HEK293 (cell line): ENCODE measurements around the gene UBE2D4.

Experiments
- CTCF ChIA-PET: fragments of 350-600 bp; formaldehyde crosslinking; extraction: SDS; loops from one replicate; lab custom pipeline; 2021; ENCODE audit warnings: antibody characterized with exemption; lab: Yijun Ruan, JAX
- POLR2A ChIA-PET: fragments of 300-600 bp; formaldehyde crosslinking; extraction: SDS; loops from one replicate; lab custom pipeline; 2020; ENCODE audit warnings: antibody characterized with exemption, inconsistent platforms; lab: Yijun Ruan, JAX
- H3K27ac ChIP-seq: fragments of 200-500 bp; sonication (Bioruptor generic); 2 replicates; pipeline ENCODE4 v1.5.1; 2014; ENCODE audit warnings: low read depth, low read length, control low read depth, inconsistent platforms; ENCODE audit errors: extremely low read depth
- H3K36me3 ChIP-seq, 2 experiments: fragments of 200-500 bp in 1 of 2; sonication (Bioruptor generic) in 1 of 2; 1 replicate in 1 of 2; 2 replicates in 1 of 2; pipeline ENCODE4 v1.5.1; 2014 to 2017; ENCODE audit warnings: inconsistent platforms in 2 of 2, low read length in 2 of 2; ENCODE audit not compliant: control insufficient read depth in 2 of 2, insufficient read depth in 1 of 2
- H3K4me1 ChIP-seq: fragments of 200-500 bp; sonication (Bioruptor generic); 2 replicates; pipeline ENCODE4 v1.5.1; 2014; ENCODE audit warnings: mild to moderate bottlenecking, low read length, inconsistent platforms; ENCODE audit not compliant: control insufficient read depth, insufficient read depth
- H3K4me3 ChIP-seq: 2 replicates; pipeline ENCODE4 v1.5.1; 2011; ENCODE audit warnings: low read depth, mild to moderate bottlenecking, control low read depth, low read length, moderate library complexity
- H3K9me3 ChIP-seq: fragments of 200-500 bp; sonication (Bioruptor generic); 2 replicates; pipeline ENCODE4 v1.5.1; 2014; ENCODE audit warnings: low read depth, low read length, inconsistent platforms; ENCODE audit not compliant: control insufficient read depth, insufficient read depth
- CTCF ChIP-seq: fragments of 450-650 bp; formaldehyde crosslinking; IDR thresholded peaks from 2 replicates; pipeline ENCODE4 v1.5.1; 2016; ENCODE audit warnings: missing biosample characterization, missing genetic modification characterization
- SALL2 ChIP-seq: fragments of 450-650 bp; formaldehyde crosslinking; IDR thresholded peaks from 2 replicates; pipeline ENCODE4 v1.5.0; 2017; ENCODE audit warnings: missing biosample characterization, mild to moderate bottlenecking, missing genetic modification characterization, borderline replicate concordance
- SETDB1 ChIP-seq: IDR thresholded peaks from one replicate; pipeline ENCODE4 v1.6.1; 2017; ENCODE audit warnings: mild to moderate bottlenecking, low read length, moderate library complexity, mixed read lengths; ENCODE audit not compliant: insufficient read length
- ZBTB17 ChIP-seq: fragments of 450-650 bp; formaldehyde crosslinking; IDR thresholded peaks from 2 replicates; pipeline ENCODE4 v1.5.1; 2016; ENCODE audit warnings: missing biosample characterization, missing genetic modification characterization
- ZBTB21 ChIP-seq: fragments of 450-650 bp; formaldehyde crosslinking; IDR thresholded peaks from 2 replicates; pipeline ENCODE4 v1.5.1; 2017; ENCODE audit warnings: missing biosample characterization, missing genetic modification characterization
- ZBTB26 ChIP-seq: fragments of 450-650 bp; formaldehyde crosslinking; optimal IDR thresholded peaks from 2 replicates; pipeline ENCODE3; 2016; ENCODE audit warnings: missing biosample characterization, mild to moderate bottlenecking, missing genetic modification characterization
- ZBTB8A ChIP-seq: fragments of 450-650 bp; formaldehyde crosslinking; IDR thresholded peaks from 2 replicates; pipeline ENCODE4 v1.5.1; 2016; ENCODE audit warnings: missing biosample characterization, missing genetic modification characterization
- ZNF184 ChIP-seq: fragments of 450-650 bp; IDR thresholded peaks from 2 replicates; pipeline ENCODE4 v1.5.1; 2018; ENCODE audit warnings: missing biosample characterization, mild to moderate bottlenecking, missing genetic modification characterization
- ZNF202 ChIP-seq: fragments of 450-650 bp; formaldehyde crosslinking; IDR thresholded peaks from 2 replicates; pipeline ENCODE4 v1.5.1; 2016; ENCODE audit warnings: missing biosample characterization, missing genetic modification characterization, borderline replicate concordance
- ZNF391 ChIP-seq: fragments of 450-650 bp; formaldehyde crosslinking; IDR thresholded peaks from 2 replicates; pipeline ENCODE4 v1.5.1; 2016; ENCODE audit warnings: low read depth, missing biosample characterization, missing genetic modification characterization, borderline replicate concordance
- ZNF473 ChIP-seq: fragments of 450-650 bp; formaldehyde crosslinking; IDR thresholded peaks from 2 replicates; pipeline ENCODE4 v1.5.1; 2017; ENCODE audit warnings: missing biosample characterization, missing genetic modification characterization
- ZNF521 ChIP-seq: fragments of 450-650 bp; formaldehyde crosslinking; IDR thresholded peaks from 2 replicates; pipeline ENCODE4 v1.5.1; 2017; ENCODE audit warnings: missing biosample characterization, mild to moderate bottlenecking, missing genetic modification characterization
- ZNF549 ChIP-seq: fragments of 450-650 bp; IDR thresholded peaks from 2 replicates; pipeline ENCODE4 v1.5.1; 2018; ENCODE audit warnings: missing biosample characterization, missing genetic modification characterization, mild to moderate bottlenecking, inconsistent platforms, moderate library complexity
- ZNF600 ChIP-seq: fragments of 450-650 bp; formaldehyde crosslinking; IDR thresholded peaks from 2 replicates; pipeline ENCODE4 v1.5.1; 2016; ENCODE audit warnings: missing biosample characterization, missing genetic modification characterization
- ZNF747 ChIP-seq: fragments of 450-650 bp; formaldehyde crosslinking; IDR thresholded peaks from 2 replicates; pipeline ENCODE4 v1.5.1; 2016; ENCODE audit warnings: missing biosample characterization, missing genetic modification characterization
- TF ChIP-seq, protein P1 (sequence below): fragments of 450-650 bp; formaldehyde crosslinking; IDR thresholded peaks from 2 replicates; pipeline ENCODE4 v1.5.1; 2016; ENCODE audit warnings: missing biosample characterization, missing genetic modification characterization, borderline replicate concordance
- TF ChIP-seq, protein P2 (sequence below): IDR thresholded peaks from 2 replicates; pipeline ENCODE4 v1.6.1; 2011; ENCODE audit warnings: mild to moderate bottlenecking, low read depth, low read length, borderline replicate concordance
- TF ChIP-seq, protein P3 (sequence below): fragments of 450-650 bp; formaldehyde crosslinking; IDR thresholded peaks from 2 replicates; pipeline ENCODE4 v1.5.1; 2016; ENCODE audit warnings: missing biosample characterization, missing genetic modification characterization
- TF ChIP-seq, protein P4 (sequence below): fragments of 450-650 bp; IDR thresholded peaks from 2 replicates; pipeline ENCODE4 v1.5.1; 2018; ENCODE audit warnings: missing biosample characterization, missing genetic modification characterization

The UBE2D4 gene

GRCh38 chr7:43927810-43928209, 1.6 kb downstream of the UBE2D4 start:
- Histone ChIP-seq H3K36me3 (peaks cover 0 to 4% of the 10 kb centered on the region in 2 experiments; a peak in 1 of 3 replicates), H3K27ac (no peak overlapping the region), H3K4me3 (no peak overlapping the region), H3K9me3 (no peaks in the 10 kb centered on the region), H3K4me1 (no peaks in the 10 kb centered on the region)
- POLR2A ChIA-PET, result no interaction called here
- CTCF ChIA-PET, result no interaction called here
- TF ChIP-seq ZNF521, result no peak
- no peak for TF ChIP-seq ZNF202 (tag by site-specific recombination)
- TF ChIP-seq, protein P1, sequence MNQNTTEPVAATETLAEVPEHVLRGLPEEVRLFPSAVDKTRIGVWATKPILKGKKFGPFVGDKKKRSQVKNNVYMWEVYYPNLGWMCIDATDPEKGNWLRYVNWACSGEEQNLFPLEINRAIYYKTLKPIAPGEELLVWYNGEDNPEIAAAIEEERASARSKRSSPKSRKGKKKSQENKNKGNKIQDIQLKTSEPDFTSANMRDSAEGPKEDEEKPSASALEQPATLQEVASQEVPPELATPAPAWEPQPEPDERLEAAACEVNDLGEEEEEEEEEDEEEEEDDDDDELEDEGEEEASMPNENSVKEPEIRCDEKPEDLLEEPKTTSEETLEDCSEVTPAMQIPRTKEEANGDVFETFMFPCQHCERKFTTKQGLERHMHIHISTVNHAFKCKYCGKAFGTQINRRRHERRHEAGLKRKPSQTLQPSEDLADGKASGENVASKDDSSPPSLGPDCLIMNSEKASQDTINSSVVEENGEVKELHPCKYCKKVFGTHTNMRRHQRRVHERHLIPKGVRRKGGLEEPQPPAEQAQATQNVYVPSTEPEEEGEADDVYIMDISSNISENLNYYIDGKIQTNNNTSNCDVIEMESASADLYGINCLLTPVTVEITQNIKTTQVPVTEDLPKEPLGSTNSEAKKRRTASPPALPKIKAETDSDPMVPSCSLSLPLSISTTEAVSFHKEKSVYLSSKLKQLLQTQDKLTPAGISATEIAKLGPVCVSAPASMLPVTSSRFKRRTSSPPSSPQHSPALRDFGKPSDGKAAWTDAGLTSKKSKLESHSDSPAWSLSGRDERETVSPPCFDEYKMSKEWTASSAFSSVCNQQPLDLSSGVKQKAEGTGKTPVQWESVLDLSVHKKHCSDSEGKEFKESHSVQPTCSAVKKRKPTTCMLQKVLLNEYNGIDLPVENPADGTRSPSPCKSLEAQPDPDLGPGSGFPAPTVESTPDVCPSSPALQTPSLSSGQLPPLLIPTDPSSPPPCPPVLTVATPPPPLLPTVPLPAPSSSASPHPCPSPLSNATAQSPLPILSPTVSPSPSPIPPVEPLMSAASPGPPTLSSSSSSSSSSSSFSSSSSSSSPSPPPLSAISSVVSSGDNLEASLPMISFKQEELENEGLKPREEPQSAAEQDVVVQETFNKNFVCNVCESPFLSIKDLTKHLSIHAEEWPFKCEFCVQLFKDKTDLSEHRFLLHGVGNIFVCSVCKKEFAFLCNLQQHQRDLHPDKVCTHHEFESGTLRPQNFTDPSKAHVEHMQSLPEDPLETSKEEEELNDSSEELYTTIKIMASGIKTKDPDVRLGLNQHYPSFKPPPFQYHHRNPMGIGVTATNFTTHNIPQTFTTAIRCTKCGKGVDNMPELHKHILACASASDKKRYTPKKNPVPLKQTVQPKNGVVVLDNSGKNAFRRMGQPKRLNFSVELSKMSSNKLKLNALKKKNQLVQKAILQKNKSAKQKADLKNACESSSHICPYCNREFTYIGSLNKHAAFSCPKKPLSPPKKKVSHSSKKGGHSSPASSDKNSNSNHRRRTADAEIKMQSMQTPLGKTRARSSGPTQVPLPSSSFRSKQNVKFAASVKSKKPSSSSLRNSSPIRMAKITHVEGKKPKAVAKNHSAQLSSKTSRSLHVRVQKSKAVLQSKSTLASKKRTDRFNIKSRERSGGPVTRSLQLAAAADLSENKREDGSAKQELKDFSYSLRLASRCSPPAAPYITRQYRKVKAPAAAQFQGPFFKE (tag by site-specific recombination), result no peak
- TF ChIP-seq ZBTB21 (tag by site-specific recombination), result no peak
- no peak for TF ChIP-seq ZNF184 (tag by site-specific recombination)
- no peak for TF ChIP-seq ZBTB26 (tag by site-specific recombination)
- TF ChIP-seq ZNF747, result no peak
- no peak for TF ChIP-seq ZNF473 (tag by site-specific recombination)
- TF ChIP-seq, protein P2, sequence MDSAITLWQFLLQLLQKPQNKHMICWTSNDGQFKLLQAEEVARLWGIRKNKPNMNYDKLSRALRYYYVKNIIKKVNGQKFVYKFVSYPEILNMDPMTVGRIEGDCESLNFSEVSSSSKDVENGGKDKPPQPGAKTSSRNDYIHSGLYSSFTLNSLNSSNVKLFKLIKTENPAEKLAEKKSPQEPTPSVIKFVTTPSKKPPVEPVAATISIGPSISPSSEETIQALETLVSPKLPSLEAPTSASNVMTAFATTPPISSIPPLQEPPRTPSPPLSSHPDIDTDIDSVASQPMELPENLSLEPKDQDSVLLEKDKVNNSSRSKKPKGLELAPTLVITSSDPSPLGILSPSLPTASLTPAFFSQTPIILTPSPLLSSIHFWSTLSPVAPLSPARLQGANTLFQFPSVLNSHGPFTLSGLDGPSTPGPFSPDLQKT, result no peak
- TF ChIP-seq ZNF549 (tag by site-specific recombination), result no peak
- TF ChIP-seq, protein P3, sequence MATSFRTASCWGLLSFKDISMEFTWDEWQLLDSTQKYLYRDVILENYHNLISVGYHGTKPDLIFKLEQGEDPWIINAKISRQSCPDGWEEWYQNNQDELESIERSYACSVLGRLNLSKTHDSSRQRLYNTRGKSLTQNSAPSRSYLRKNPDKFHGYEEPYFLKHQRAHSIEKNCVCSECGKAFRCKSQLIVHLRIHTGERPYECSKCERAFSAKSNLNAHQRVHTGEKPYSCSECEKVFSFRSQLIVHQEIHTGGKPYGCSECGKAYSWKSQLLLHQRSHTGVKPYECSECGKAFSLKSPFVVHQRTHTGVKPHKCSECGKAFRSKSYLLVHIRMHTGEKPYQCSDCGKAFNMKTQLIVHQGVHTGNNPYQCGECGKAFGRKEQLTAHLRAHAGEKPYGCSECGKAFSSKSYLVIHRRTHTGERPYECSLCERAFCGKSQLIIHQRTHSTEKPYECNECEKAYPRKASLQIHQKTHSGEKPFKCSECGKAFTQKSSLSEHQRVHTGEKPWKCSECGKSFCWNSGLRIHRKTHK (tag by site-specific recombination), result no peak
- TF ChIP-seq SALL2 (tag by site-specific recombination), result no peak
- TF ChIP-seq ZBTB17, result no peak
- no peak for TF ChIP-seq CTCF (tag by site-specific recombination)
- no peak for TF ChIP-seq ZNF391 (tag by site-specific recombination)
- TF ChIP-seq ZBTB8A (tag by site-specific recombination), result no peak
- TF ChIP-seq SETDB1, result no peak
- TF ChIP-seq, protein P4, sequence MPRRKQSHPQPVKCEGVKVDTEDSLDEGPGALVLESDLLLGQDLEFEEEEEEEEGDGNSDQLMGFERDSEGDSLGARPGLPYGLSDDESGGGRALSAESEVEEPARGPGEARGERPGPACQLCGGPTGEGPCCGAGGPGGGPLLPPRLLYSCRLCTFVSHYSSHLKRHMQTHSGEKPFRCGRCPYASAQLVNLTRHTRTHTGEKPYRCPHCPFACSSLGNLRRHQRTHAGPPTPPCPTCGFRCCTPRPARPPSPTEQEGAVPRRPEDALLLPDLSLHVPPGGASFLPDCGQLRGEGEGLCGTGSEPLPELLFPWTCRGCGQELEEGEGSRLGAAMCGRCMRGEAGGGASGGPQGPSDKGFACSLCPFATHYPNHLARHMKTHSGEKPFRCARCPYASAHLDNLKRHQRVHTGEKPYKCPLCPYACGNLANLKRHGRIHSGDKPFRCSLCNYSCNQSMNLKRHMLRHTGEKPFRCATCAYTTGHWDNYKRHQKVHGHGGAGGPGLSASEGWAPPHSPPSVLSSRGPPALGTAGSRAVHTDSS (tag by site-specific recombination), result no peak
- TF ChIP-seq ZNF600, result no peak
- TF ChIP-seq, all 188 proteins: peak for 0
